ENCODE measurements around the gene TEKT4.
"Not testable (repeated sequence)": the region's sequence is repeated elsewhere in the genome, so short reads cannot be mapped to it uniquely, and the experiment has no call there.

The TEKT4 gene, protein sequence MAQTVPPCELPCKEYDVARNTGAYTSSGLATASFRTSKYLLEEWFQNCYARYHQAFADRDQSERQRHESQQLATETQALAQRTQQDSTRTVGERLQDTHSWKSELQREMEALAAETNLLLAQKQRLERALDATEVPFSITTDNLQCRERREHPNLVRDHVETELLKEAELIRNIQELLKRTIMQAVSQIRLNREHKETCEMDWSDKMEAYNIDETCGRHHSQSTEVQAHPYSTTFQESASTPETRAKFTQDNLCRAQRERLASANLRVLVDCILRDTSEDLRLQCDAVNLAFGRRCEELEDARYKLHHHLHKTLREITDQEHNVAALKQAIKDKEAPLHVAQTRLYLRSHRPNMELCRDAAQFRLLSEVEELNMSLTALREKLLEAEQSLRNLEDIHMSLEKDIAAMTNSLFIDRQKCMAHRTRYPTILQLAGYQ

DNA sequence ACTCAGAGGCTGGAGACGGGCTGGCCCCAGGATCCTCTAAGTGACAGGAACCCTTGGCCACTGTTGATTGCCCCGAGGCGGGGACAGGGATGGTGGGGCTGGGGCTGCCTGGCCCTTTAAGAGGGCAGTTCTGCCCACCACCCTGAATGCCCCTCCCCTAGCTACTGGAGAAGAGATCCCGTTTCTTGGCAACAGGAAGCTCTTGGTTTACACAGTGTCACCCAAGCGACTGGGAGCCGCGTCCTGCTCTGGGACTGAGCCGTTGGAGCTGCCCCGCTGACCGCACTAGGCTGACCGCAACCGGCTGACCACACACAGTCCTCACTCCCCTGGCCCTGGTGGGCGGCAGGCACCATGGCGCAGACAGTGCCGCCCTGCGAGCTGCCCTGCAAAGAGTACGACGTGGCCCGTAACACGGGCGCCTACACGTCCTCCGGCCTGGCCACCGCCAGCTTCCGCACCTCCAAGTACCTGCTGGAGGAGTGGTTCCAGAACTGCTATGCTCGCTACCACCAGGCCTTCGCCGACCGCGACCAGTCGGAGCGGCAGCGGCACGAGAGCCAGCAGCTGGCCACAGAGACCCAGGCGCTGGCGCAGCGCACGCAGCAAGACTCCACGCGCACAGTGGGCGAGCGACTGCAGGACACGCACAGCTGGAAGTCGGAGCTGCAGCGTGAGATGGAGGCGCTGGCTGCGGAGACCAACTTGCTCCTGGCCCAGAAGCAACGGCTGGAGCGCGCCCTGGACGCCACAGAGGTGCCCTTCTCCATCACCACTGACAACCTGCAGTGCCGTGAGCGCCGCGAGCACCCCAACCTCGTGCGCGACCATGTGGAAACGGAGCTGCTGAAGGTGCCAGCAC, at the start of gene TEKT4:
TEKT4 (plus strand) TSS at position 205 of the 862 bp plus-strand sequence; CDS start at position 355, 150 bp downstream.
- no peak for DNase-seq

DNA sequence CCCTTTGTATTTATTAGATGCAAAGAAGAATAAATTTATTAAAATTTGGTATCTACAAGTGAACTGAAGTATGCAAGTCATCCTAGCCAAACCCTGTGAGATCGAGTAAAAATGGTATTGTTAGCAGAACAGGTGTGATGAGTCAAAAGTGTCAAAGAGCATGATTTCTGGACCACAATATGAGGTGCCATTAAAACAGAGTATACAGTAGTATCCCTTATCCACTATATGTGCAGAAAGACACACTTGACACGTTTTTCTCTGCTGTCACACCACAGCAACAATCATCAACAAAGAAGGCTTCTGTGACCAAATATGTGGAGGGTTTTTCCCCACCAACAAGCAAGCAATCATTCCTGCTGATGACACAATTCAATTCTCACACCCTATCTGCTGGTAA, 32.0 kb upstream of the TEKT4 start:
- DNase-seq: not testable (repeated sequence)

DNA sequence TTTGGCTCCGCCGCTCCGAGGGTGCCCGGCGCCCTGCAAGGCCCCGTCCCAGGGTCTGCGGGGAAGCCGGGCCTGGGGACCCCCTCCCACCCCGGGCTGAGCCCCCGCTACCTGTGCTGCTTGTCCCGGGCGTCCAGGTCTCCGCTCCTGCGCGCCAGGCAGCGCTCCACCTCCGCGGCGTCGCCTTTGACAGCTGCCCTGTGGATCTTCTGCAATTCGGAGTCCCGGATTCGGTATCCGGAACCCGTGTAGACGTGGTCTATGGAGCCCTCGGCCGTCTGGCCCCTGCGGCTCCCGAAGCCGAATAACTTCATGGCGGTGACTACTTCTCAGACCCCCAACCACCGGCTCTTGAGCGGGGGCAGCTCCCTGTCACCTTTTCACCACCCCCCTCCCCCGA, 14.4 kb upstream of the TEKT4 start:
- not testable (repeated sequence) for DNase-seq

DNA sequence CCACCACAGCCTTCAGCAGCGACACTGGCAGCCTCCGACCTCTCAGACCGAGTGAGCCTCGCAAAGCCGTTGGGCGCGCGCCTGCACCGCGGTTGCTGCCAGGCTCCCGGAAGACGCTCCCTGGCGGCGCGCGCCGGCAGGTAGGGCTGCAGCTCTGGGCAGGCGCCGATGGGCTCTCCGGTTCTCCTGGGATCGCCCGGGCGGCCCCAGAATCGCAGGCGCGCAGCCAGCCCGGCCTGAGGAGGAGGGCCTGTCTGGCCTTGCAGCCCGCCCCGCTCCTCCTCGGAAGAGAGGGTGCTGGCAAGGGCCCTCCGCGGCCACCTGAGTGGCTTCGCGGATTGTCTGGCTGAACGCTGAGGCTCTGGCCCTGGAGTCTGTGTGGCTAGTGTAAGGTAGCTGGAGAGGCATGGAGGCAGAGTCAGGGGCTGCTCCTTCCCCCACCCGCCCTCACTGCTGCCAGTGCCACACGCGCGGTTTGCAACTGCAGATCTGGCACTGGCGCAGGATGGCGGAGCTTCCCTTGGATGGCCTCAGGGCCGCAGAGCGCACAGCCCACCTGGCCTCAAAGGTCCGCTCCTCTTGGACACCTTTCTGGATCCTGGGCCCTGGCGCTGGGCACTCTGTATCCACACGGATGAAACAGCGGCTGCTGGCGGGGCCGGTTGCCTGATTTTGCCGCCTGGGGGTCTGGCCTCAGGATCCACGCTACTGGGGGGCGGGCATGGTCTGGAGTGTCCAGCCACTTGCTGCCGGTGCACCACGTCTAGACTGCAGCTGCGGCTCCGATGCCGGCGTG, 13.7 kb upstream of the TEKT4 start:
- DNase-seq: not testable (repeated sequence)

DNA sequence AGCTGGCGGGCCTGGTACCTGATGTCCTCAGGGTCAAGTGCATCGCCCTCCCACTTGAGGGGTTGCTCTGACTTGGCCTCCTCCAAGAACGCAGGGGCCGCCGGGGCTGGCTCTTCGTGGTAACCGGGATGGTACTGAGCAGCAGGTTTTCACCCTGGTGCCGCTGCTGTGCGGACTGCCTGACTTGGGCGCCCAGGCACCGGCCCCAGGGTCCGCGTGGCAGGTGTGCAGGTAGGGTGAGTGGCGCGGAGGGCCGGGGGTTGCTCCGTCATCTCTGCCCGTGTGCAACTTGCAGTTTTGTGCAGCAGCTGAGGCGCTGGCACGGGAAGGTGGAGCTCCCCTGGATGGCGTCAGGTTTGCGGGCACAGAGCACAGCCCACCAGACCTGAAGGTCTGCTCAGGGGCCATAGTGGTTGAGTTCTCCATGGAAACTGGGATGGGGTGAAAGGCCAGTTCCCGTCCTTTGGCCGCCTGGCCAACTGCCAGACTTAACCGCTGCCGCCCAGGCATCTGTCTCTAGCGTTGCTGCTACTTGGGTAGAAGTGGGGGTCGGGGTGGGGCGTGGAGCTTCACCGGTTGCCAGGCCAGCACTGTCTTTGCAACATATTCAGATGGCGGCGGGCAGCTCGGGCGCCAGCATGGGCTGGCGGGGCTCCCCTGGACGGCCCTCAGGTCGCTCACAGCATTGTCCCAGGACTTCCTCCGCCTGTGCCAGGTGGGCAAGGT, 12.9 kb upstream of the TEKT4 start:
- DNase-seq: not testable (repeated sequence)

DNA sequence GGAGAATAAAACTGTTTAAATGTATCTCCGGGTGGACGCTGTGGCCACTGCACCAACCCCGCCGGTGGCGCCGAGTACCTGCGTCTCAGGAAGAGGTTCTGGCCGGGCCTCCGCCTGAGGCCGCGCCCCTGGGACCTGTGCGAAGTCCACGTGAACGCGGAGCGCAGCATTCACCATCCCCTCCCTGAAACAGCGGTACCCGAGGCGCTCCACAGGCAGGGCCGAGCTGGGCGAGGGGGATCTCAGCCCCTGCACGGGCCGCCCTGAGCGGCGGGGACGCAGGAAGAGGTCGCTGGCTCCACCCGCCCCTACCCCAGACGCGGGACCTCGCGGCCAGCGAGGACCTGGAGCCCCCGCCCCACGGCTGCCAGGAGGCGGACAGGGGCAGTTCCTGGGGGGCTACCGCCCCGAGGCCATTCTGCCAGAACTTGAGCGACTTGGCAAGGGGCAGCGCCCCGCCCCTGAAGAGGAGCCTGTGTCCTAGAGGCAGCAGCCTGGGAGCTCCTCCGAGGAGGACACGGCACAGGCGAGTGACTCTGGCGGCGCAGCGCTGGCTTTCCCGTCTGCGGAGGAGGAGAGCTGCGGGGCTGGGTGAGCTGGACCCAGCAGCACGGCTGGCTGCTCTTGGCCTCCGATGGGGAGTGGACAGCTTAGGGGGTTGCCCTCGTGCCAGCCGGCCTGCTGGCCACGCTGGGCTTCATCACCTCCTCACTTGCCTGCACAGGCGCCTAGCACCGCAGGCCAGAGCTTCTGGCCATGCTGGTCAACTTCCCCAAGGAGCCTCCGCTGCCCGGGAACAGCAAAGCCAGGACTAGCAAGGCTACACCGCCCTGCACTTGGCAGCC, 9.7 kb upstream of the TEKT4 start:
- DNase-seq: no peak

DNA sequence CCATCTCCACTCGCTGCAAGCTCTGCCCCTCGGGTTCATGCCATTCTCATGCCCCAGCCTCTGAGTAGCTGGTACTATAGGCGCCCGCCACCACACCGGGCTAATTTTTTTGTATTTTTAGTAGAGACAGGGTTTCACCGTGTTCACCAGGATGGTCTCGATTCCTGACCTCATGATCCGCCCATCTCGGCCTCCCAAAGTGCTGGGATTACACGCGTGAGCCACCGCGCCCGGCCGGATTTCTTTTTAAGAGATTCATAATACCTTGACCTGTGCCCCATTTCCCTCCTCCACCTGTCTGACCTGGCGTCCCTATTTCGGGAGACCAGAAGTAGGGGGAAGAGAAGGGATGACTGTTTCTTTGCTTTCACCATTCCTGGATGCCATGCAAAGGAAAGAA, 8.3 kb upstream of the TEKT4 start:
- DNase-seq: not testable (repeated sequence)

DNA sequence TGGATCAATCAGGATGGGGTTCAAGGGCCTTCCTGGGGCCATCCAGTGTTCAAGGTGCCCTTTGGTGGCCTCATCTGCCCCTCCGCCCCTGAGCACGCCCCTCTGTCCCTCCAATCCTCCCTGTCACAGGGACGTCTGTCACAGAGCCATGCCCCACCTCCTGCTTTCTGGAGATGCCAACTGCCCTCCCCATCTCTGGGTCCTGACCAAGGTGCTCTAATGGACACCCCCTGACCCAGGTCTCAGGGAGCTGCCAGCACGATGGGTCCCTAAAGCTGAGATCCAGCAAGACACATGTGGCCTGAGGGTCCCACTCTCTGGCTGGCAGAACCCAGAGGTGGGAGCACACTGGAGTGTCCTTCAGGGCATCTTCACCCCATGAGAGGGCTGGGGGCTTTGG, 2.1 kb upstream of the TEKT4 start:
- DNase-seq: no peak

DNA sequence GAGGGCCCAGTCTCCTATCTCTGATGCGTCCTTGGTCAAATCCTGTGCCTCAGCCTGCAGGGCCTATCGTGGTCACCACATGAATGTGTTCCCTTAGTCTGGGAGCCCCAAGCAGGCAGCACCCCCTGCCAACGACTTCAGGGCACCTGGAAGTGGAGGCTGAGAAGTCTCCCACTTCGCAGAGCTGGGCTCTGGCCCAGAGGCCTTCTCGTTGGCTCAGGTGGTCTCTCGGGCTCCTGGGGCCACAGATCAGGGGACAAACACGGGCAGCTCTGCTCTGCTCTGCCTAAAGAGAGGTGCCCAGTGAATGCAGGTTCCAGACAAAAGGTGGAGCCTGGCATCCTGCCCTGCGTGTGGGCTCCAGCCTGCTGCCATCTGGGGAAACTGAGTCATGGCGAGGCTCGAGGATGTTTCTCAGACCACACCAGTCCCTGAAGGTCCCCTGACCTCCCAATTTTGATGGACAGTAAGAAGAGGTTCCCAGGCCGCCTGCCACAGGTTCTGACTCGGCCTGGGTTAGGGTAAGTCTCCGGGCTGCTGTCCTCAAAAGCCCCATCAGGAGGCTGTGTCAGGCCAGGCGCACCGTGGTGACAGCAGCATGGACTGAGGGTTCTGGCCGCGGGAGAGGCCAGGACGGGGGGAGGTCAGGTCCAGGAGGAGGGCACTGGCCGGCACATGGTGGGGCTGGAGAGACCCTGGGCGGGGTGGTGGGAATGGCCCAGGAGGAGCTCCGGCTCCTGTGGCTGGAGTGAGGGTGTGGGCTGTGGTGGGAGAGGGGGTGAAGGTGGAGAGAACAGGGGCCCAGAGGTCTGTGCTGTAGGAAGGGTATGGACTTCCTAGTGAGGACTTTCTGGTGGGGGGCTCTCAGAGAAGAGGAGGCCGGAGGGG, 1.4 kb upstream of the TEKT4 start:
- no peak for DNase-seq

DNA sequence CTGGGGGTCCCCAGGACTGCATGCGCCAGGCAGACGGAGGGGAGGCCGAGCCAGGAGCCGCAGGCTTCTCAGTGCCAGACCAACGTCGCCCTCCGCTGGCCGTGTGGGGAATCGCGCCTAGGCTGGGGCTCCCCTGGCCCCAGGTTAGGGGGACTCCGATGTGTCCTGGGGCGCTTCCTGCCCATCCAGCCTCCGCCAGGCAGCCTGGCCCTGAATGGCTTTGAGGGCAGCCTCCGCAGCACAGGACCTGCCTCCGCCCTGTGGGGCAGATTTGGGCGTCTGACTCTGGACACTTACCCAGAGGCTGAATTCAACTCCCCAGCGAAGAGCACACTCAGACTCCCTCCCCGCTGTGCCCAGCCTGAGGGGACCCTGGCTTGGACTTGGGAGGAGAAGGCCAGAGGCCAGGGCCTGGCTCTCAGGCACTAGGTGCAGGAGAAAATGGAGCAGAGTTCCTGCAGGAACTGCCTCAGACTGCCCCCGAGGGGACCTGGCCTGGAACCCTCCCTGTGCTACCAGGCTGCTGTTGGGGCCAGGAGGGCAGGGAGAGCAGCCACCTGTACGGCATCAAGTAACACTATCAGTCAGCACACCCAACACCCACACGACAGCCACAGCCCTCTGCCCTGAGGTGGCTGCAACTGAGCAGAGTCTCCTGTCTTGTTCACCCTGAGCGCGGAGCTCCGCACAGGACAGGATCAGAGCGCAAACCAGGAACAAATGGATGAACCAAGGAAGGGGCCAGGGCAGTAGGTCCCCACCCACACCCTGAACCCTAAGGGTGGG, 597 bp upstream of the TEKT4 start:
- no peak for DNase-seq

DNA sequence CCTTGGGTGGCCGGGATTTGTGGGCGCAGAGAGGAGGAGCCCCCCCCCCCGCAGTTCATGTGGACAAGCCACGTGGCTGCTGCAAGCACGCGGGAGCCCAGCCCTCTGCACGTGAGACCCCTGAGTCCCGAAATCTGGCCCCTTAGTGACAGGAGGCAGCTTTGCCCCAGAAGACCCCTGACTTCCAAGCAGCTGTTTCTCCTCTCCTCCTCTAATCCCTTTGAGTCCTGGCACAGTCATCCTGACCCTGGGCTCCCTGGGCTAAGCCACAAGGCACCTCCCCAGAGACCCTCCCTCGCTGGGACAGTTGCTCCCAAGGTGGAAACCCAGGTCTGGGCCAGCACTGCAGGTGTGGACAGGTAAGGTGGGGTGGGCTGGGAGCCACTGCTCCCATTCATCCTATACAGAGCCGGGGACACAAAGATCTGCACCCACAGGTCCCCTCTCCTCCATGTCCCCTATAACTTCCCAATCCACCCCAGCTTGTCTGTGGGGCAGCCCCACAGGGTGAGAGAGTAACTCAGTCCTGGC, 923 bp downstream of the TEKT4 start:
- DNase-seq: no peak

DNA sequence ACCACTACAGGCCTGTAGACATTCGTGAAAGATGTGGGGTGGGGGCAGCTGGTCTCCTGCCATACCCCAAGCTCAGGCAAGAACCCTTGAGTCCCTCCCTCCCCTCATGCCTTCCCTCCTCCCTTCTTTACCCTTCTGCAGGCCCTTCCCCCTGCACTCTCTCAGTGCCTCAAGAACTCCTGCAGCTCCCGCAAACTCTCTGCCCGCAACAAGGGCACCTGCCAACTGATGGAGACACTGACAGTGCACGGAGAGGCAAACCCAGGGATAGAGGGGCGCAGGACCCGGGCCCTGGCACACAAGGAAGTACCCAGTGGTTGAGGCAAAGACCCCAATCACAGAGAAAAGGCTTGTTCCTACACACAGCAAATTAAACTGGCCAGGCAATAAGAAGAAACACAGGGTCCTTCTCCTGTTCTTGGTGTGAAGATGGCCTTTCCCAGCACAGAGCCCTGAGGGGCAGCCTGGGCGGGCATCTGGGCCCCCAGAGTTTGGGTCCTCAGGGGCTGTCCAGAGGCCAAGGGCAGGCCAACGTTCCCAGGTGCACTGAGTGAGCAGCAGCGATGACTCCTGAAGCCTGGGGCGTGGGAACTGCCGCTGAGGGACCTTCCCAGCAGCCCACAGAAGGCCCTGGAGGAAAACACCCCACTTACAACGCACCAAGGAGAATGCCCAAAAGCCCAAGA, 1.6 kb downstream of the TEKT4 start:
- DNase-seq: no peak

DNA sequence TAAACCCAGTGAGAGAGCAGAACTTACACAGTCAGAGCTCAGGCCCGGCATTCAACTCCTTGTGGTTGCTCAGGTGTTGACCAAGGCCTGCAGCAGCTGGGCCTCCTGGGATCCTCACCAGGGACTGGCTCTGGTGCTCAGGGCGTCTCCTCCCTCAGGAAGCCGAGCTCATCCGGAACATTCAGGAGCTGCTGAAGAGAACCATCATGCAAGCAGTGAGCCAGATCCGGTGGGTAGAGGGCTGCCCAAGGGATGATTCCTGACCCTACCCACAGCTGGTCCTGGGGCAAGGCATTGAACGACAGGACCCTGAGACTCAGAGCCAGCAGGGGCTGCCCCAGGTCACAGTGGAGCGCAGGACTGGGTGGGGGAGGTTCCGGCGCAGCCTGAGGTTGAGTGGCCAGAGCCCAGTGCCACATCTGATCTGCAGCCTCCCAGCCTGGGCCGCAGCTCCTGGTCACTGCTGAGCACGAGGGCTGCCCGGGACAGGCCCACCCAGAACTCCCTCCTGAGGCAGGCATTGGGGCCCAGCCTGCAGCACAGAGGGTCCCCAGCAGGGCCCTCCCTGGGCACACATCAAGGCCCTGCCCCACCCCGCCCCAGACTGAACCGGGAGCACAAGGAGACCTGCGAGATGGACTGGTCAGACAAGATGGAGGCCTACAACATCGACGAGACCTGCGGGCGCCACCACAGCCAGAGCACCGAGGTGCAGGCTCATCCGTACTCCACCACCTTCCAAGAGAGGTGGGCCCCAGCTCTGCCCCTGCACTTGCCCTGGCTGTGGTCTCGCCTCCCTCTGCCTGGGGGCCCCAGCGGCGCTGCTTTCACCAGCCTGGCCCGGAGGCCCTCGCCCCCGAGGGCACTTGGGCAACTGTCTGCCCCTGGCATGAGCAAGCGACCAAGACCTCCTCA, 2.4 kb downstream of the TEKT4 start:
- no peak for DNase-seq

DNA sequence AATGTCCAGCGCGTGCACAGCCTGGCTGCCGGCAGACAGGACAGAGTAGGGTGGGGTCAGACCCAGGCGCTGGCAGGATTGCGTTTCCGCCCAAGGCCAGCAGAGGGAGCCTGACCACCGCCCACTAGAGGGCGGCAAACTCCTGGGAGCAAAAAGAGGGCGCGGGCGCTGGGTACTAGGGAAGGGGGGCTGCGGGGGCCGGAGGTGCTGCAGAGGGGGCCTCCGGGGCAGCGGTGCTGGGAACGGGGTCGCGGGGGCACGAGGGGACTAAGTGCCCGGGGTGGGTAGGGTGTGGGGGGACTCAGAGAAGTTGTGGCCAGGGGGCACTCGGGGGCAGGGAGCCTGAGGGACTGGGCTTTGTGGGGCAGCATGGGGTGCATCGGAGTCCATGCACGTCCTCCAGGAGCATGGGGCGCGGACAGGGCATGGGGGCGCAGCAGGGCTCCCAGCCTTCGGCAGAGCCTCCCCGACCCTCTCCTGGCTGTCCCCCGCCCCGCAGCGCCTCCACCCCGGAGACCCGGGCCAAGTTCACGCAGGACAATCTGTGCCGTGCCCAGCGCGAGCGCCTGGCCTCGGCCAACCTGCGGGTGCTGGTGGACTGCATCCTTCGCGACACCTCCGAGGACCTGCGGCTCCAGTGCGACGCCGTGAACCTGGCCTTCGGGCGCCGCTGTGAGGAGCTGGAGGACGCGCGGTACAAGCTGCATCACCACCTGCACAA, 3.2 kb downstream of the TEKT4 start:
- DNase-seq: peak; percentile 12

DNA sequence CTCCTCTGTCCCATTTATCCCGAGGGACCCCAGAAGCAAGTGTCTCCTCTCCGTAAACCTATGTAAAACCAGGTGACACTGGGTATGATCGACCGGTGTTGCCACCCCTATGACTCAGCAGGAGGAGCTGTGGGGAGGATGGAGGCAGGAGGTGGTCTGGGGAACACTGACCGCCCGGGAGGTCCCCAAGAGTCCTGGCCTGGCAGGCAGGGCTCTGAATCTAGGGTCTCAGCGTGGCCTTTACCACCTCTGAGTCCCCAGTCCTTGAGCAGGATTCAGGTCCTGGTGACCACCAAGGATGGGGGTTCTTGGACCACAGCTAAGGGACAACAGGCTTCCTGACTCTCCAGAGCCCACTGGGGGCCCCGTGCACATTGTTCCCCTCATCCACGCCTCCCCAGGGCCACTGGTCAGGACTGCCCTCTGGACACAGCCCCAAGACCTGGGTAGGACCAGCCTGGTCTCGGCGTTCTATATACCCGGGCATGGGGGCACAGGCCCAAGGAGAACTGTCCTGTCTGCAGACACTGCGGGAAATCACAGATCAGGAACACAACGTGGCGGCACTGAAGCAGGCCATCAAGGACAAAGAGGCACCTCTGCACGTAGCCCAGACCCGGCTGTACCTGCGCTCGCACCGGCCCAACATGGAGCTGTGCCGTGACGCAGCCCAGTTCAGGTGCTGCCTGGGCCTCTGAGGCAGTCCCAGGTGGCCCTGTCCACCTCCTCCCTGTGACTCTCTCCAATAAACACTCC, 4.0 kb downstream of the TEKT4 start:
- DNase-seq: no peak

Data from NCI-H1694 treated with DMSO at 0.1 percent for 48 hours (cell line).